Ovary (tissue), 3 donors: Measurements from ENCODE around the gene QTRT2.

Experiments used
- CTCF ChIP-seq, 3 donors: fragments of 450-650 bp in 2 of 3; fragments of 200-600 bp in 1 of 3; IDR thresholded peaks; one replicate each; pipeline versions ENCODE4 v1.5.1 to v1.8.0; 2016 to 2022; ENCODE audit warnings: antibody characterized with exemption in 3 of 3, mild to moderate bottlenecking in 1 of 3
- EP300 ChIP-seq: sonication (generic); formaldehyde crosslinking; IDR thresholded peaks from one replicate; pipeline ENCODE4 v1.6.1; 2017; ENCODE audit warnings: antibody characterized with exemption
- POLR2A ChIP-seq: fragments of 450-650 bp; IDR thresholded peaks from one replicate; pipeline ENCODE4 v1.6.1; 2017; ENCODE audit warnings: antibody characterized with exemption, mild to moderate bottlenecking, moderate library complexity
- donor health status: DM: no; HTN: no; CAD: no.

GRCh38 chr3:114112696-114113095 lies 56.2 kb downstream of the QTRT2 start:
- TF ChIP-seq CTCF (IDR thresholded peaks at IDR 0.05) (no peak), POLR2A (no peak), EP300 (no peak)
